ENCODE data around the gene ATXN2. TPM values are rescaled to one million over a fixed set of nuclear protein-coding genes. Genes with fewer than 3 reads are reported as not detected.

Gene ATXN2
- polyA plus RNA-seq, 3 donors = 62.4 to 87.5 (median 75.6) TPM

GRCh38 chr12:111434680-111435338 lies 164.3 kb downstream of the ATXN2 start:
- peak in 5 of 11 donors; percentile 21 to 52 (median 46) for DNase-seq (ENCODE audit: extremely low read depth in 1 of 11, low read depth in 9 of 11, low spot score in 4 of 11)

GRCh38 chr12:111434049-111434448 lies 165.1 kb downstream of the ATXN2 start:
- DNase-seq (ENCODE audit: extremely low read depth in 1 of 11, low read depth in 9 of 11, low spot score in 4 of 11) = no peak

- no peak for DNase-seq (ENCODE audit: extremely low read depth in 1 of 11, low read depth in 9 of 11, low spot score in 4 of 11)
These were observed 167.3 kb downstream of the ATXN2 start for GRCh38 chr12:111431772-111432171.

- DNase-seq (ENCODE audit: extremely low read depth in 1 of 11, low read depth in 9 of 11, low spot score in 4 of 11) = no peak
These were observed 168.4 kb downstream of the ATXN2 start for GRCh38 chr12:111430433-111431353.

- no peak for DNase-seq (ENCODE audit: extremely low read depth in 1 of 11, low read depth in 9 of 11, low spot score in 4 of 11)
These were observed 169.2 kb downstream of the ATXN2 start for GRCh38 chr12:111429828-111430432.

- DNase-seq (ENCODE audit: extremely low read depth in 1 of 11, low read depth in 9 of 11, low spot score in 4 of 11) = no peak
These were observed 170.4 kb downstream of the ATXN2 start for GRCh38 chr12:111428728-111429175.

GRCh38 chr12:111428081-111428727 lies 170.9 kb downstream of the ATXN2 start:
- no peak for DNase-seq (ENCODE audit: extremely low read depth in 1 of 11, low read depth in 9 of 11, low spot score in 4 of 11)

GRCh38 chr12:111427417-111428074 lies 171.6 kb downstream of the ATXN2 start:
- no peak for DNase-seq (ENCODE audit: extremely low read depth in 1 of 11, low read depth in 9 of 11, low spot score in 4 of 11)

GRCh38 chr12:111426344-111427185 lies 172.6 kb downstream of the ATXN2 start:
- no peak for DNase-seq (ENCODE audit: extremely low read depth in 1 of 11, low read depth in 9 of 11, low spot score in 4 of 11)

GRCh38 chr12:111425655-111426054 lies 173.5 kb downstream of the ATXN2 start:
- no peak for DNase-seq (ENCODE audit: extremely low read depth in 1 of 11, low read depth in 9 of 11, low spot score in 4 of 11)

- no peak for DNase-seq (ENCODE audit: extremely low read depth in 1 of 11, low read depth in 9 of 11, low spot score in 4 of 11)
These were observed 174.3 kb downstream of the ATXN2 start for GRCh38 chr12:111424793-111425251.

GRCh38 chr12:111424189-111424792 lies 174.8 kb downstream of the ATXN2 start:
- no peak for DNase-seq (ENCODE audit: extremely low read depth in 1 of 11, low read depth in 9 of 11, low spot score in 4 of 11)

GRCh38 chr12:111420494-111420893 lies 178.6 kb downstream of the ATXN2 start:
- DNase-seq (ENCODE audit: extremely low read depth in 1 of 11, low read depth in 9 of 11, low spot score in 4 of 11) = no peak

GRCh38 chr12:111419784-111420183 lies 179.3 kb downstream of the ATXN2 start:
- no peak for DNase-seq (ENCODE audit: extremely low read depth in 1 of 11, low read depth in 9 of 11, low spot score in 4 of 11)

- no peak for DNase-seq (ENCODE audit: extremely low read depth in 1 of 11, low read depth in 9 of 11, low spot score in 4 of 11)
These were observed 180.6 kb downstream of the ATXN2 start for GRCh38 chr12:111418594-111418880.

GRCh38 chr12:111417784-111418593 lies 181.1 kb downstream of the ATXN2 start:
- no peak for DNase-seq (ENCODE audit: extremely low read depth in 1 of 11, low read depth in 9 of 11, low spot score in 4 of 11)

- DNase-seq (ENCODE audit: extremely low read depth in 1 of 11, low read depth in 9 of 11, low spot score in 4 of 11) = no peak
These were observed 181.8 kb downstream of the ATXN2 start for GRCh38 chr12:111417290-111417689.
